Suprapubic skin (tissue), 4 donors: Measurements from ENCODE around the gene KIF1C. TPM values are rescaled to one million over a fixed set of nuclear protein-coding genes. Genes with fewer than 3 reads are reported as not detected.

Source experiments
- DNase-seq, 2 donors: peaks; one replicate each; pipeline ENCODE4 v3.0.0-alpha.2; 2019; ENCODE audit warnings: low spot score in 2 of 2
- H3K27ac ChIP-seq: fragments of 200-600 bp; sonication (generic); one replicate; pipeline ENCODE4 v1.5.1; 2019
- H3K27me3 ChIP-seq: fragments of 200-600 bp; sonication (generic); one replicate; pipeline ENCODE4 v1.5.1; 2019
- H3K36me3 ChIP-seq: fragments of 200-600 bp; sonication (generic); one replicate; pipeline ENCODE4 v1.5.1; 2019
- H3K4me1 ChIP-seq: fragments of 200-600 bp; sonication (generic); one replicate; pipeline ENCODE4 v1.5.1; 2019
- H3K4me3 ChIP-seq: fragments of 200-600 bp; sonication (generic); one replicate; pipeline ENCODE4 v1.5.1; 2019; ENCODE audit warnings: mild to moderate bottlenecking
- H3K9me3 ChIP-seq: fragments of 200-600 bp; sonication (generic); one replicate; pipeline ENCODE4 v1.5.1; 2019
- EP300 ChIP-seq: sonication (generic); formaldehyde crosslinking; IDR thresholded peaks from one replicate; pipeline ENCODE4 v1.6.1; 2017; ENCODE audit warnings: antibody characterized with exemption
- POLR2A ChIP-seq, 2 donors: fragments of 450-650 bp; IDR thresholded peaks; one replicate each; pipeline ENCODE4 v1.6.1; 2017; ENCODE audit warnings: antibody characterized with exemption in 2 of 2, mild to moderate bottlenecking in 2 of 2, moderate library complexity in 2 of 2
- POLR2AphosphoS5 ChIP-seq, 3 donors: sonication (generic); formaldehyde crosslinking; IDR thresholded peaks; one replicate each; pipeline ENCODE4 v1.6.1; 2017; ENCODE audit warnings: antibody characterized with exemption in 3 of 3
- WGBS: methylation state at CpG from one replicate; pipeline ENCODE4 v1.1.5; 2018; 5-methylcytosine and 5-hydroxymethylcytosine counted together
- total RNA-seq, 4 donors: library from RNA; depleted of rRNA; stranded (reverse); fragments of >200 nt; gene quantifications; one replicate each; pipeline ENCODE4 v1.1.0, GENCODE V29; 2016
- TF ChIP-seq, protein P1 (sequence below), 2 donors: fragments of 200-600 bp in 1 of 2; fragments of 450-650 bp in 1 of 2; sonication (generic) in 1 of 2; IDR thresholded peaks; one replicate each; pipeline ENCODE4 v1.5.1; 2016 to 2019; ENCODE audit warnings: antibody characterized with exemption in 2 of 2, mild to moderate bottlenecking in 1 of 2, moderate library complexity in 1 of 2

The KIF1C gene
- total RNA-seq, 4 donors from 2014 or later: 52.7 to 104 (median 97.8) TPM

DNA sequence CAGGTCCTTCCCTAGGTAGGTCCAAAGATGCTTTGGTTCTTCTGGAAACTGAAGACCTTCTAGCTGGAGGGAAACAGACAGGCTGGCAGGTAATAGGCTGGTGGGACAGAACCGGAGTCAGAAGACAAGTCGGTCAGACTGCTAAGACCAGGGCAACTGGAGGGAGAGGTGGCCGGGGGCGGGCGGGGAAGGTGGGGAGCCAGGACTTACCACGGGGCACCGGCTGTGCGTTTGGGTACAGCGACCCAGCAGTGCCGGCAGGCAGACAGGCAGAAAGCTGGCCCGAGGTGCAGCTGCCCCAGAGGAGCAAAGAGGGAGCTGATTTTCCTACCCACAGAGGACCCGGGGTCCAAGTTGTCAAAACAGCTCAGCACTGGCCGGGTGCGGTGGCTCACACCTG is 36.9 kb downstream of the KIF1C start:
- TF ChIP-seq POLR2A (IDR thresholded peaks at IDR 0.05) (no peak), EP300 (no peak), POLR2AphosphoS5 (IDR thresholded peaks at IDR 0.05) (no peak)
- TF ChIP-seq, protein P1, sequence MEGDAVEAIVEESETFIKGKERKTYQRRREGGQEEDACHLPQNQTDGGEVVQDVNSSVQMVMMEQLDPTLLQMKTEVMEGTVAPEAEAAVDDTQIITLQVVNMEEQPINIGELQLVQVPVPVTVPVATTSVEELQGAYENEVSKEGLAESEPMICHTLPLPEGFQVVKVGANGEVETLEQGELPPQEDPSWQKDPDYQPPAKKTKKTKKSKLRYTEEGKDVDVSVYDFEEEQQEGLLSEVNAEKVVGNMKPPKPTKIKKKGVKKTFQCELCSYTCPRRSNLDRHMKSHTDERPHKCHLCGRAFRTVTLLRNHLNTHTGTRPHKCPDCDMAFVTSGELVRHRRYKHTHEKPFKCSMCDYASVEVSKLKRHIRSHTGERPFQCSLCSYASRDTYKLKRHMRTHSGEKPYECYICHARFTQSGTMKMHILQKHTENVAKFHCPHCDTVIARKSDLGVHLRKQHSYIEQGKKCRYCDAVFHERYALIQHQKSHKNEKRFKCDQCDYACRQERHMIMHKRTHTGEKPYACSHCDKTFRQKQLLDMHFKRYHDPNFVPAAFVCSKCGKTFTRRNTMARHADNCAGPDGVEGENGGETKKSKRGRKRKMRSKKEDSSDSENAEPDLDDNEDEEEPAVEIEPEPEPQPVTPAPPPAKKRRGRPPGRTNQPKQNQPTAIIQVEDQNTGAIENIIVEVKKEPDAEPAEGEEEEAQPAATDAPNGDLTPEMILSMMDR (IDR thresholded peaks at IDR 0.05): no peak
- no peak overlapping the region for H3K27ac ChIP-seq
- H3K4me3 ChIP-seq: peak overlapping the region; percentile 53
- no peaks in the 10 kb centered on the region for H3K9me3 ChIP-seq
- peaks cover 26% of the 10 kb centered on the region for H3K4me1 ChIP-seq
- no peaks in the 10 kb centered on the region for H3K36me3 ChIP-seq
- DNase-seq: no peak
- peaks cover 3% of the 10 kb centered on the region for H3K27me3 ChIP-seq
- WGBS: 80% methylated on average over 14 of the region's 14 CpGs

DNA sequence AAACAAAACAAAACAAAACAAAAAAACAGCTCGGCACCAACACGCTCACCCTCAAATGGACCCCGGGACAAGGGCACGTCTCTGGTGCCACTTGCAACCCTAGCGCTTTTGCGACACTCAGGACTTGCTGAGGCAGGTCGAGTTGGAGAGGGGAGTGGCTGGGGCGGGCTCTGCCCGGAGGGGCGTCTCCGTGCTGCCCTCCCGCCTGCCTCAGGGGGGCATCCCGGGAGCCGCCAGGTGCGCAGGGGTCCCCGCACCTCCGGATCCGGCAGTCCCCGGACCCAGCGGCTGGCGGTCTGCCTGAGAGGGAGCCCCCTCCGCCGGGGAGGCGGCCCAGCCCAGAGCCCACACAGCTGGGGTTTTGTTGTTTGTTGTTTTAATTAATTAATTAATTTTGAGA is 37.6 kb downstream of the KIF1C start, which contains the start of gene SLC52A1:
SLC52A1 (minus strand) TSS at position 112 of the 400 bp plus-strand sequence. CDS start 820 bp downstream, outside the sequence.
- peaks cover 26% of the 10 kb centered on the region for H3K4me1 ChIP-seq
- H3K27me3 ChIP-seq: peaks cover 3% of the 10 kb centered on the region
- WGBS: 7% methylated on average over 17 of the region's 24 CpGs
- TF ChIP-seq, protein P1 (IDR thresholded peaks at IDR 0.05): no peak
- TF ChIP-seq POLR2A (IDR thresholded peaks at IDR 0.05): no peak
- no peak for TF ChIP-seq EP300
- no peak for TF ChIP-seq POLR2AphosphoS5 (IDR thresholded peaks at IDR 0.05)
- DNase-seq: no peak
- H3K9me3 ChIP-seq: no peaks in the 10 kb centered on the region
- no peaks in the 10 kb centered on the region for H3K36me3 ChIP-seq
- H3K27ac ChIP-seq: no peak within 1 kb of the TSS
- peak within 1 kb of the TSS; percentile 53 for H3K4me3 ChIP-seq

DNA sequence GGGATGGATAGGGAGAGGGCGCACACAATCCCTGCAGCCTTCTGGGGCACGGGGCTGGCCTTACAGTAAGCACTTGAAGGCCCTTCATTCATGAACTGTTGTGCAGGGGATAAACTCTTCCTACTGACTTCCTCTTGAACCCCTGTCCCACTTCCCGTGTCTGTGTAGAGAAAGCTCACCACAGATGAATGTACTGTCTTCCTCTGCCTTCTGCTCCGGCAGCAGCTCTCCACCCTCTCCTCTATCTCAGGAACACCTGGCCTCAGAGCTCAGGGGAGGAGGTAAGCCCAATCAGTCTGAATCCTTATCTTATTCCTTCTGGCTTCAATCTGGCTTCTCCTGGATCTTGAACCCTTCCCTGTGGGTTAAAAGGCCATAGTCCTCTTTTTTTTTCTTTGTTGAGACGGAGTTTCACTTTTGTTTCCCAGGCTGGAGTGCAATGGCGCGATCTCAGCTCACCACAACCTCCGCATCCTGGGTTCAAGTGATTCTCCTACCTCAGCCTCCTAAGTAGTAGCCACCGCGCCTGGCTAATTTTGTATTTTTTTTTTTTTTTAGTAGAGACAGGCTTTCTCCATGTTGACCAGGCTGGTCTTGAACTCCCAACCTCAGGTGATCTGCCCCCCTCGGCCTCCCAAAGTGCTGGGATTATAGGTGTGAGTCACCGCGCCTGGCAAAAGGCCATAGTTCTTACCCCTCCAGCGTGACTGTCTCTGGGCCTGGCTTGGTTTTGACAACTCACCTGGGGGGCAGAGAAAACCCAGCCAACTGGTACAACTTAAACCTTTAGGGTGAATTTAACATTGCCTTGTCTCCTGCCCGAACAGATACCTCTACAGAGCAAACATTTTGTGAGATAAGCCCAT is 44.6 kb downstream of the KIF1C start:
- Histone ChIP-seq H3K4me1 (no peaks in the 10 kb centered on the region), H3K36me3 (no peaks in the 10 kb centered on the region), H3K4me3 (no peak overlapping the region), H3K9me3 (no peaks in the 10 kb centered on the region), H3K27ac (no peak overlapping the region), H3K27me3 (no peaks in the 10 kb centered on the region)
- TF ChIP-seq, protein P1 (IDR thresholded peaks at IDR 0.05): no peak
- TF ChIP-seq POLR2AphosphoS5 (IDR thresholded peaks at IDR 0.05) (no peak), EP300 (no peak), POLR2A (IDR thresholded peaks at IDR 0.05) (no peak)
- DNase-seq: no peak
- WGBS: 75% methylated on average over 15 of the region's 15 CpGs

DNA sequence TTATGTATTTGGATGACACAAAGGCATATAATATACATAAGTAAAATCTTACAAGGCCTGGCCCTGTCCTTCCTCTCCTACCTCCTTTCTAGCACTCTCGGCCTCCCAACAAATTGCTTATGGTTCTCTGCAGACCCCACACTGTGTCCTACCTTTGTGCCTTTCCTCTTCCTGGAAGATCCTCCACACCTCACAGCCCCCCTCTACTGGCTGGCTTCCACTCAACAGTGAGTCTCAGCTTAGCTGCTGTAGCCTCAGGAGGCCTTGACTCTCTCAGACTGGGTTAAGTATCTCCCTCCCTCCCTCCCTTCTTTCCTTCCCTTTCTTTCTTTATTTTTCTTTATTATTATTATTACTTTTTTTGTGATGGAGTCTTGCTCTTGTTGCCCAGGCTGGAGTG is 45.8 kb downstream of the KIF1C start:
- Histone ChIP-seq H3K4me3 (no peak overlapping the region), H3K27ac (no peak overlapping the region), H3K9me3 (no peaks in the 10 kb centered on the region), H3K36me3 (no peaks in the 10 kb centered on the region), H3K27me3 (no peaks in the 10 kb centered on the region), H3K4me1 (no peaks in the 10 kb centered on the region)
- 92% methylated on average over 1 of the region's 1 CpG for WGBS
- no peak for DNase-seq
- TF ChIP-seq POLR2AphosphoS5 (IDR thresholded peaks at IDR 0.05) (no peak), EP300 (no peak), POLR2A (IDR thresholded peaks at IDR 0.05) (no peak)
- TF ChIP-seq, protein P1 (IDR thresholded peaks at IDR 0.05): no peak

DNA sequence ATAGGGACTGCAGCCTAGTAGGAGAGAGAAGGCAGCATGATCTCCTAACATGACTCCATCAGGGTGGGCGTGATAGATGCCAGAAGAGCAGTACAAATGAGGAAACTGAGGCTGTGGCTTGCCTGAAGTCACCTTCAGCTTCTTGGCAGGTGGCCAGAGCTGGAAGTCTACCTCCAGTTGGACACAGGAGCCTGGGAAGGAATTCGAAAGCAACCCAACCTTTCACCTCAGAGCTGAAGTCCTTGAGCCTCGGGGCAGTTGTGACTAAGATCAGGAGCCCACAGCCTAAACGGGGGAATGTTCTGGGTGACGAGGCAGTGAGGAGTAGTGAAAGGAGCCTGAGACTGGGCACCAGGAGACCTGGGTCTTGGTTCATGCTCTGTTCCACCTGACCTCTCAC is 46.9 kb downstream of the KIF1C start:
- Histone ChIP-seq H3K27ac (no peak overlapping the region), H3K27me3 (no peaks in the 10 kb centered on the region), H3K9me3 (no peaks in the 10 kb centered on the region), H3K36me3 (no peaks in the 10 kb centered on the region), H3K4me3 (no peak overlapping the region), H3K4me1 (peaks cover 4% of the 10 kb centered on the region)
- 100% methylated on average over 1 of the region's 5 CpGs for WGBS
- TF ChIP-seq POLR2AphosphoS5 (IDR thresholded peaks at IDR 0.05): no peak
- TF ChIP-seq, protein P1 (IDR thresholded peaks at IDR 0.05): no peak
- no peak for TF ChIP-seq POLR2A (IDR thresholded peaks at IDR 0.05)
- no peak for TF ChIP-seq EP300
- no peak for DNase-seq
